Aorta (tissue), 5 donors: Measurements from ENCODE around the gene TEX36. TPM values are rescaled to one million over a fixed set of nuclear protein-coding genes. Genes with fewer than 3 reads are reported as not detected.
"Not testable (repeated sequence)": the region's sequence is repeated elsewhere in the genome, so short reads cannot be mapped to it uniquely, and the experiment has no call there.

Experiments
- ATAC-seq: fragments of 200-7000 bp; cut with Tn5 transposase; one replicate; pipeline ENCODE4 v1.9.1; 2022; ENCODE audit warnings: moderate library complexity; ENCODE audit not compliant: low FRiP score
- DNase-seq, 2 donors: peaks; one replicate each; pipeline ENCODE4 v3.0.0-alpha.2; 2020
- H3K27ac ChIP-seq, 2 donors: one replicate each; pipeline ENCODE4 v1.5.1; 2013; ENCODE audit warnings: low read length in 2 of 2, mild to moderate bottlenecking in 2 of 2, moderate library complexity in 2 of 2, control low read depth in 1 of 2, inconsistent platforms in 1 of 2, low read depth in 1 of 2
- H3K27me3 ChIP-seq, 2 donors: one replicate each; pipeline ENCODE4 v1.6.1; 2013; ENCODE audit warnings: control low read depth in 1 of 2, low read length in 1 of 2, mild to moderate bottlenecking in 1 of 2, moderate library complexity in 1 of 2; ENCODE audit not compliant: insufficient read depth in 2 of 2, control insufficient read depth in 1 of 2
- H3K36me3 ChIP-seq, 2 donors: one replicate each; pipeline ENCODE4 v1.6.1; 2013; ENCODE audit warnings: control low read depth in 1 of 2, low read length in 1 of 2, mild to moderate bottlenecking in 1 of 2; ENCODE audit not compliant: insufficient read depth in 2 of 2, control insufficient read depth in 1 of 2
- H3K4me1 ChIP-seq, 2 donors: one replicate each; pipeline ENCODE4 v1.6.1; 2013; ENCODE audit warnings: low read length in 2 of 2, control low read depth in 1 of 2, mild to moderate bottlenecking in 1 of 2, moderate library complexity in 1 of 2; ENCODE audit not compliant: insufficient read depth in 2 of 2, control insufficient read depth in 1 of 2
- H3K4me3 ChIP-seq, 2 donors: one replicate each; pipeline ENCODE4 v1.5.1; 2013; ENCODE audit warnings: low read length in 2 of 2, control low read depth in 1 of 2, mild to moderate bottlenecking in 1 of 2
- H3K9me3 ChIP-seq: one replicate; pipeline ENCODE4 v1.6.1; 2013; ENCODE audit warnings: mild to moderate bottlenecking, low read length; ENCODE audit not compliant: control insufficient read depth
- WGBS, 2 donors: extraction: QIAGEN DNeasy Blood & Tissue Kit; methylation state at CpG; one replicate each; pipeline ENCODE4 v1.1.7; 2013; 5-methylcytosine and 5-hydroxymethylcytosine counted together
- intact Hi-C, 2 donors: fragments of 100-400 bp; cut with DNase I; formaldehyde crosslinking; loops; one replicate each; pipeline versions ENCODE4 v1.14.2 to v1.15.0; 2022
- polyA plus RNA-seq, 2 donors: library from polyadenylated mRNA; stranded (reverse); fragments of 200-250 nt; gene quantifications; one replicate each; pipeline ENCODE4 v1.2.3, GENCODE V29; 2013
- total RNA-seq, 2 donors: library from RNA; stranded (reverse); fragmentation: NEBNext Ultra II Directional; extraction: Animal tissue kit (Norgen Biotek cat#: 25700); gene quantifications; one replicate each; pipeline ENCODE4 v1.2.1, GENCODE V29; 2021
- donor health status: healthy with polysubstance abuse.
- donor health status: Bipolar disorder and iron deficiency.
- donor health status: DM: no; HTN: no; CAD: no.
- donor health status: DM: no; HTN: no; CAD: no.
- donor health status: DM: yes; HTN: yes; CAD: no.

The TEX36 gene
- total and polyA plus RNA-seq, 4 donors, result not detected

- Histone ChIP-seq H3K36me3 (no peaks in the 10 kb centered on the region), H3K9me3 (peaks cover 10% of the 10 kb centered on the region), H3K4me3 (no peak overlapping the region), H3K27ac (no peak overlapping the region), H3K27me3 (no peaks in the 10 kb centered on the region), H3K4me1 (no peaks in the 10 kb centered on the region)
- intact Hi-C loops, result no loop called here
- ATAC-seq, result no peak
- DNase-seq, result no peak
- WGBS, 2 donors, result 90 to 91% methylated on average over 3 of the region's 3 CpGs
These were observed 28.3 kb upstream of the TEX36 start for GRCh38 chr10:125711110-125711750.

GRCh38 chr10:125709553-125710474, 26.9 kb upstream of the TEX36 start:
- Histone ChIP-seq H3K36me3 (no peaks in the 10 kb centered on the region), H3K27ac (no peak overlapping the region), H3K9me3 (peaks cover 10% of the 10 kb centered on the region), H3K4me1 (no peaks in the 10 kb centered on the region), H3K27me3 (no peaks in the 10 kb centered on the region), H3K4me3 (no peak overlapping the region)
- ATAC-seq (no peak), DNase-seq (no peak)
- intact Hi-C loops, result no loop called here
- WGBS, 2 donors, result 13 to 21% methylated on average over 12 of the region's 12 CpGs

GRCh38 chr10:125708971-125709503, 26.1 kb upstream of the TEX36 start:
- ATAC-seq, result no peak
- Histone ChIP-seq H3K27ac (no peak overlapping the region), H3K27me3 (no peaks in the 10 kb centered on the region), H3K4me3 (no peak overlapping the region), H3K4me1 (no peaks in the 10 kb centered on the region), H3K36me3 (no peaks in the 10 kb centered on the region), H3K9me3 (peaks cover 9% of the 10 kb centered on the region)
- WGBS, 2 donors, result 69 to 74% methylated on average over 5 of the region's 5 CpGs
- intact Hi-C loops, result no loop called here
- DNase-seq, result no peak

GRCh38 chr10:125707541-125708468, 24.8 kb upstream of the TEX36 start:
- WGBS, 2 donors, result 86 to 89% methylated on average over 6 of the region's 6 CpGs
- H3K36me3 ChIP-seq, result no peaks in the 10 kb centered on the region
- peaks cover 3% of the 10 kb centered on the region for H3K9me3 ChIP-seq
- no peaks in the 10 kb centered on the region for H3K4me1 ChIP-seq
- no peak overlapping the region for H3K4me3 ChIP-seq
- no peaks in the 10 kb centered on the region for H3K27me3 ChIP-seq
- no peak for ATAC-seq
- no peak overlapping the region for H3K27ac ChIP-seq
- intact Hi-C loops, result no loop called here
- no peak for DNase-seq

GRCh38 chr10:125700355-125700911, 17.5 kb upstream of the TEX36 start:
- WGBS, 2 donors, result 26 to 33% methylated on average over 3 of the region's 3 CpGs
- Histone ChIP-seq H3K27me3 (no peaks in the 10 kb centered on the region), H3K4me1 (no peaks in the 10 kb centered on the region), H3K4me3 (no peak overlapping the region), H3K36me3 (no peaks in the 10 kb centered on the region), H3K27ac (no peak overlapping the region), H3K9me3 (no peaks in the 10 kb centered on the region)
- intact Hi-C loops, result no loop called here
- ATAC-seq, result no peak
- no peak for DNase-seq

- no peaks in the 10 kb centered on the region for H3K36me3 ChIP-seq
- intact Hi-C loops, result no loop called here
- DNase-seq (no peak), ATAC-seq (no peak)
- 79 to 87% methylated on average over 6 of the region's 6 CpGs for WGBS, 2 donors
- no peak overlapping the region for H3K4me3 ChIP-seq
- no peaks in the 10 kb centered on the region for H3K27me3 ChIP-seq
- H3K9me3 ChIP-seq, result no peaks in the 10 kb centered on the region
- no peak overlapping the region for H3K27ac ChIP-seq
- no peaks in the 10 kb centered on the region for H3K4me1 ChIP-seq
These were observed 16.7 kb upstream of the TEX36 start for GRCh38 chr10:125699562-125700143.

- Histone ChIP-seq H3K36me3 (no peaks in the 10 kb centered on the region), H3K27ac (no peak overlapping the region), H3K9me3 (no peaks in the 10 kb centered on the region), H3K4me3 (no peak overlapping the region), H3K27me3 (no peaks in the 10 kb centered on the region), H3K4me1 (no peaks in the 10 kb centered on the region)
- intact Hi-C loops, result no loop called here
- ATAC-seq, result no peak
- 80 to 83% methylated on average over 9 of the region's 9 CpGs for WGBS, 2 donors
- DNase-seq, result no peak
These were observed 15.6 kb upstream of the TEX36 start for GRCh38 chr10:125698481-125698998.

GRCh38 chr10:125696884-125697283, 13.9 kb upstream of the TEX36 start:
- 88 to 91% methylated on average over 6 of the region's 6 CpGs for WGBS, 2 donors
- H3K9me3 ChIP-seq, DNase-seq, H3K27me3 ChIP-seq, H3K36me3 ChIP-seq, ATAC-seq, H3K27ac ChIP-seq, H3K4me1 ChIP-seq, intact Hi-C loops, H3K4me3 ChIP-seq: not testable (repeated sequence)
